Skin of body (tissue), 2 donors: ENCODE measurements around the gene SERP2. TPM values are rescaled to one million over a fixed set of nuclear protein-coding genes. Genes with fewer than 3 reads are reported as not detected.

Experiments used
- DNase-seq: peaks from one replicate; lab custom pipeline; 2025; lab: John Stamatoyannopoulos, UW
- total RNA-seq: library from RNA; depleted of rRNA; stranded (reverse); fragments of >200 nt; gene quantifications from one replicate; pipeline ENCODE4 v1.2.3, GENCODE V29; 2014

Gene SERP2
- total RNA-seq, 1 donor from 2014 or later: 4.5 TPM

- DNase-seq: peak; percentile 52
Observed at GRCh38 chr13:44434766-44435141, 61.1 kb downstream of the SERP2 start.

GRCh38 chr13:44435142-44435918 is 61.7 kb downstream of the SERP2 start:
- DNase-seq: peak; percentile 98

GRCh38 chr13:44435919-44436510 is 62.4 kb downstream of the SERP2 start:
- no peak for DNase-seq

GRCh38 chr13:44436589-44437337 is 63.1 kb downstream of the SERP2 start:
- peak; percentile 96 for DNase-seq

- peak; percentile 56 for DNase-seq
Observed at GRCh38 chr13:44437356-44438233, 64.0 kb downstream of the SERP2 start.

GRCh38 chr13:44438234-44438579 is 64.6 kb downstream of the SERP2 start:
- no peak for DNase-seq

GRCh38 chr13:44439452-44440024 is 65.9 kb downstream of the SERP2 start:
- DNase-seq: no peak

- no peak for DNase-seq
Observed at GRCh38 chr13:44440046-44440608, 66.5 kb downstream of the SERP2 start.

Other genes with a start within 250 kb of the SERP2 start
- 96.7 TPM for gene TSC22D1, start 202.5 kb downstream of the SERP2 start, total RNA-seq